AG09309 (cell line): ENCODE data around the gene TMEM175.

Source experiments
- DNase-seq: peaks from one replicate; pipeline ENCODE4 v3.0.0-alpha.2; 2010; ENCODE audit warnings: low read depth
- H3K4me3 ChIP-seq: 2 replicates; pipeline ENCODE4 v1.5.1; 2011; ENCODE audit warnings: mild to moderate bottlenecking, low read depth, low read length, moderate library complexity; ENCODE audit not compliant: control insufficient read depth
- TF ChIP-seq, protein P1 (sequence below): IDR thresholded peaks from 2 replicates; pipeline ENCODE4 v1.5.1; 2011; ENCODE audit warnings: mild to moderate bottlenecking, low read depth, low read length, inconsistent platforms; ENCODE audit not compliant: insufficient read depth, control insufficient read depth; ENCODE audit errors: missing control alignments

TMEM175 gene

DNA sequence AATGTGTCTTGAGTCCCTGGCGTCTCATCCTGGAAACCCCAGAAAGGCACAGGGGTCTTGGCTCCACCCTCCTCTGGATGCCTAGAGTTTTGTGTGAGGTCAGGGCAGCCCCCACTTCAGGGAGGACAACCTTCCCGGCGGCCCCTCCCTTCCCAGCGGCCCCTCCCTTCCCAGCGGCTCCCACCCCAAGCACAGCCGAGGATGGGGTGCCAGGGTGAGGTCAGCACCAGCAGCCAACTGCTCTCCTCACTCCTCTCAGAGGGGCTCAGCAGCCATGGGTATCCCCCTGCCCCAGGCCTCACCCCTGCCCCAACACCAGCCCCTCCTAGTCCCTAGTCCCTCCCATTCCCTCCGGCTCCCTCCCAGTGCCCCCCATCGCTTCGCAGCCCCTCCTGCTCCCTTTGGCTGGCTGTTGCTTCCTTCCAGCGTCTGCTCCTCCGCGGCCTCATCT is 23.7 kb downstream of the TMEM175 start:
- no peak for DNase-seq
- no peak overlapping the region for H3K4me3 ChIP-seq
- TF ChIP-seq, protein P1, sequence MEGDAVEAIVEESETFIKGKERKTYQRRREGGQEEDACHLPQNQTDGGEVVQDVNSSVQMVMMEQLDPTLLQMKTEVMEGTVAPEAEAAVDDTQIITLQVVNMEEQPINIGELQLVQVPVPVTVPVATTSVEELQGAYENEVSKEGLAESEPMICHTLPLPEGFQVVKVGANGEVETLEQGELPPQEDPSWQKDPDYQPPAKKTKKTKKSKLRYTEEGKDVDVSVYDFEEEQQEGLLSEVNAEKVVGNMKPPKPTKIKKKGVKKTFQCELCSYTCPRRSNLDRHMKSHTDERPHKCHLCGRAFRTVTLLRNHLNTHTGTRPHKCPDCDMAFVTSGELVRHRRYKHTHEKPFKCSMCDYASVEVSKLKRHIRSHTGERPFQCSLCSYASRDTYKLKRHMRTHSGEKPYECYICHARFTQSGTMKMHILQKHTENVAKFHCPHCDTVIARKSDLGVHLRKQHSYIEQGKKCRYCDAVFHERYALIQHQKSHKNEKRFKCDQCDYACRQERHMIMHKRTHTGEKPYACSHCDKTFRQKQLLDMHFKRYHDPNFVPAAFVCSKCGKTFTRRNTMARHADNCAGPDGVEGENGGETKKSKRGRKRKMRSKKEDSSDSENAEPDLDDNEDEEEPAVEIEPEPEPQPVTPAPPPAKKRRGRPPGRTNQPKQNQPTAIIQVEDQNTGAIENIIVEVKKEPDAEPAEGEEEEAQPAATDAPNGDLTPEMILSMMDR = no peak

GRCh38 chr4:956531-957230 is 24.4 kb downstream of the TMEM175 start:
- no peak overlapping the region for H3K4me3 ChIP-seq
- TF ChIP-seq, protein P1 = no peak
- no peak for DNase-seq

GRCh38 chr4:957231-957580 is 24.9 kb downstream of the TMEM175 start:
- no peak overlapping the region for H3K4me3 ChIP-seq
- no peak for DNase-seq
- TF ChIP-seq, protein P1 = no peak

GRCh38 chr4:957581-958313 is 25.5 kb downstream of the TMEM175 start:
- no peak overlapping the region for H3K4me3 ChIP-seq
- DNase-seq = no peak
- TF ChIP-seq, protein P1 = no peak

GRCh38 chr4:958314-958665 is 26.0 kb downstream of the TMEM175 start:
- H3K4me3 ChIP-seq = no peak overlapping the region
- TF ChIP-seq, protein P1 = no peak
- DNase-seq = no peak

GRCh38 chr4:958696-959337 is 26.6 kb downstream of the TMEM175 start:
- DNase-seq = no peak
- TF ChIP-seq, protein P1 = no peak
- no peak overlapping the region for H3K4me3 ChIP-seq
